GM19351 (cell line): Measurements from ENCODE around the gene CLPTM1.

ENCODE experiments used
- ATAC-seq: cut with Tn5 transposase; IDR thresholded peaks from one replicate; pipeline ENCODE4 v1.9.1; 2021; ENCODE audit warnings: mild to moderate bottlenecking, moderate library complexity; ENCODE audit not compliant: unreplicated experiment

The CLPTM1 gene

GRCh38 chr19:45005787-45006186 lies 50.6 kb downstream of the CLPTM1 start:
- ATAC-seq: no peak

GRCh38 chr19:45008552-45008951 lies 53.4 kb downstream of the CLPTM1 start:
- ATAC-seq: no peak

- no peak for ATAC-seq
Measured at GRCh38 chr19:45009625-45010255, 54.6 kb downstream of the CLPTM1 start.

GRCh38 chr19:45010306-45010705 lies 55.1 kb downstream of the CLPTM1 start:
- no peak for ATAC-seq

- ATAC-seq: no peak
Measured at GRCh38 chr19:45011959-45012358, 56.8 kb downstream of the CLPTM1 start.

GRCh38 chr19:45016388-45017314 lies 61.5 kb downstream of the CLPTM1 start:
- ATAC-seq: peak; percentile 80

- ATAC-seq: no peak
Measured at GRCh38 chr19:45019187-45019586, 64.0 kb downstream of the CLPTM1 start.

GRCh38 chr19:45020071-45020470 lies 64.9 kb downstream of the CLPTM1 start:
- ATAC-seq: no peak

GRCh38 chr19:45021971-45022370 lies 66.8 kb downstream of the CLPTM1 start:
- no peak for ATAC-seq

GRCh38 chr19:45023048-45023447 lies 67.9 kb downstream of the CLPTM1 start:
- ATAC-seq: no peak

GRCh38 chr19:45025264-45025663 lies 70.1 kb downstream of the CLPTM1 start:
- no peak for ATAC-seq

GRCh38 chr19:45027371-45027770 lies 72.2 kb downstream of the CLPTM1 start:
- no peak for ATAC-seq

- no peak for ATAC-seq
Measured at GRCh38 chr19:45030825-45031224, 75.6 kb downstream of the CLPTM1 start.

GRCh38 chr19:45032421-45032820 lies 77.2 kb downstream of the CLPTM1 start:
- no peak for ATAC-seq

GRCh38 chr19:45035755-45036154 lies 80.6 kb downstream of the CLPTM1 start:
- ATAC-seq: no peak

- no peak for ATAC-seq
Measured at GRCh38 chr19:45037393-45038169, 82.4 kb downstream of the CLPTM1 start.

GRCh38 chr19:45038931-45039893 lies 84.0 kb downstream of the CLPTM1 start, which contains the start of gene CLASRP:
Gene CLASRP, plus strand, starts transcription at chr19:45039045. Its CDS starts 1,168 bp downstream, at chr19:45040213.
- ATAC-seq: peak; percentile 88

GRCh38 chr19:45040059-45040771 lies 85.0 kb downstream of the CLPTM1 start:
- no peak for ATAC-seq

- ATAC-seq: no peak
Measured at GRCh38 chr19:45041125-45041524, 85.9 kb downstream of the CLPTM1 start.
